ENCODE measurements around the gene ZNF618. TPM values are rescaled to one million over a fixed set of nuclear protein-coding genes. Genes with fewer than 3 reads are reported as not detected.

The ZNF618 gene
- total RNA-seq, 1 donor from 2014 or later: 10.2 TPM

- ATAC-seq: no peak
- intact Hi-C loops (cut with DNase I): no loop called here
- TF ChIP-seq CTCF (IDR thresholded peaks at IDR 0.05): no peak
- H3K4me1 ChIP-seq: no peaks in the 10 kb centered on the region
- H3K9me3 ChIP-seq: no peaks in the 10 kb centered on the region
- no peak overlapping the region for H3K4me3 ChIP-seq
- no peak overlapping the region for H3K27ac ChIP-seq
- peaks cover 3% of the 10 kb centered on the region for H3K36me3 ChIP-seq
- no peak for DNase-seq
- no peaks in the 10 kb centered on the region for H3K27me3 ChIP-seq (ENCODE audit: low read depth)
Measured at GRCh38 chr9:114011313-114011712, 135.2 kb downstream of the ZNF618 start.

DNA sequence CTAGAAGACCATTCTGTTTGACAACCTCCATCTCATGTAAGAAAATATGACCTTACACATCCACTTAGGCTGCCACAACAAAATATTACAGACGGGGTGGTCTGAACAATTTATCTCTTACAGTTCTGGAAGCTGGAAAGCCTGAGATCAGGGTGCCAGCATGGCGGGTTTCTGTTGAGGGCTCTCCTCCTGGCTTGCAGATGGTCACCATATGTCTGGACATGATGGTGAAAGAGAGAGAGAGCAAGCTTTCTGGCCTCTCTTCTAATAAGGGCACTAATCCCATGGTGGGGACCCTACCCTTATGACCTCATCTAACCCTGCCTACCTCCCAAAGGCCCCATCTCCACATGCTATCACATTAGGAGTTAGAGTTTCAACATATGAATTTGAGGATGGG lies 136.0 kb downstream of the ZNF618 start:
- Histone ChIP-seq H3K27ac (no peak overlapping the region), H3K36me3 (peaks cover 11% of the 10 kb centered on the region), H3K4me3 (no peak overlapping the region), H3K9me3 (no peaks in the 10 kb centered on the region), H3K4me1 (no peaks in the 10 kb centered on the region), H3K27me3 (ENCODE audit: low read depth) (no peaks in the 10 kb centered on the region)
- no peak for ATAC-seq
- no peak for TF ChIP-seq CTCF (IDR thresholded peaks at IDR 0.05)
- intact Hi-C loops (cut with DNase I): no loop called here
- no peak for DNase-seq

DNA sequence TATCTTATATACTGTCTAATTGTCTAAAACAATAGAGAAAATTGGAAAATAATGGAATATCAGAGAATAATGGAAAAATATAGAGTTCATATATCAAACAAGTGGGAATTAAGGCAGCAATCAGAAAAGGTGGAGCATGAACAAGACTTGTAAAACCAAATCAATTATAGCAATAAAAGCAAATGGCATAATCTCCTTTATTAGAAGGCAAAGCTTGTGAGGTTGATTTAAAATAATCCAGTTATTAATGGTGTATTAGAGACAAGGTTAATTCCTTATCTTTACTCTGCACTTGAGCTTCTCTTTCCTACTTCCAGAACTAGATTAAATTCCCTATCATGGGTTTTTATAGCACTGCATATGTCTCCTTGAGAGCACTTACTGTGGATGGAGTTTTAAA lies 137.9 kb downstream of the ZNF618 start:
- intact Hi-C loops (cut with DNase I): no loop called here
- Histone ChIP-seq H3K27me3 (ENCODE audit: low read depth) (no peaks in the 10 kb centered on the region), H3K9me3 (no peaks in the 10 kb centered on the region), H3K4me3 (no peak overlapping the region), H3K27ac (no peak overlapping the region), H3K4me1 (no peaks in the 10 kb centered on the region), H3K36me3 (peaks cover 17% of the 10 kb centered on the region)
- no peak for TF ChIP-seq CTCF (IDR thresholded peaks at IDR 0.05)
- no peak for ATAC-seq
- DNase-seq: no peak

DNA sequence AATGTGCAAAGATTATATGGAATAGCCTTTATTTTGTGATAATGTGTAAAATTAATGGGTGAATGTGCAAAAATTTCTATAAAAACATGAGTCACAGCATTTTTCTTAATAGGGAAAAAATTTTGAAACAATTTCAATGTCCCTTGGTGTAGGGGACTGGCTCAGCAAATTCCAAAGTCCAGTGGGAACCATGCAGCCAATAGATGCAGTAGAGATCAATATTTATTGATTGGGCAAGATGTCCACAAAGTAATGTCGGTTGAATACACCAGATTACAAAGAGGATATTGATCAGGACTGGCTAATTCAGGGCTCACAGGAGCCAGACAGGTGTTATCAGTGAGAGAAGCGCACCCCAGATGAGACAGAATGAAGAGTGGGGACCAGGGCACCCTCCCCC lies 139.5 kb downstream of the ZNF618 start:
- H3K27ac ChIP-seq: no peak overlapping the region
- no peaks in the 10 kb centered on the region for H3K27me3 ChIP-seq (ENCODE audit: low read depth)
- TF ChIP-seq CTCF (IDR thresholded peaks at IDR 0.05): no peak
- H3K36me3 ChIP-seq: peaks cover 17% of the 10 kb centered on the region
- H3K4me1 ChIP-seq: no peaks in the 10 kb centered on the region
- ATAC-seq (no peak), DNase-seq (no peak)
- H3K4me3 ChIP-seq: no peak overlapping the region
- intact Hi-C loops (cut with DNase I): no loop called here
- H3K9me3 ChIP-seq: peaks cover 4% of the 10 kb centered on the region

DNA sequence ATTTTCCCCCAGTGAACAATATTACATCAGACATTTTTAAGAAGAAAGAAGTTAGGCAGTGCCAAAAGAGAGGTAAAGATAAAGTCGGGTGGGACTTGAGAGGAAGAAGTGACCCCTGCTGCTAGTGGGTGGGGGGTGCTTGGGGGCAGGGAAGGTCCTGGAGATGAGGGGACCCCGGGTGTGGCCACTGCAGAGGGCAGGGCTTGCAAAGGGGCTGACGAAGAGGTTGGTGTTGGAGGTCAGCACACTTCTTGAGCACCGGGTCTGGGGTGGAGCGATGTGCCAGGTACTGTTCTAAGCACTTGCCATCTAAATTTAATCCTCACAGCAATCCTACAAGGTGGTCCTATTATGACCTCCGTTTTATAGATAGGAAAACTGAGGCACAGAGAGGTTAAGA lies 140.0 kb downstream of the ZNF618 start:
- intact Hi-C loops (cut with DNase I): no loop called here
- Histone ChIP-seq H3K27me3 (ENCODE audit: low read depth) (no peaks in the 10 kb centered on the region), H3K4me1 (no peaks in the 10 kb centered on the region), H3K36me3 (peaks cover 17% of the 10 kb centered on the region), H3K4me3 (no peak overlapping the region), H3K27ac (no peak overlapping the region), H3K9me3 (peaks cover 4% of the 10 kb centered on the region)
- TF ChIP-seq CTCF (IDR thresholded peaks at IDR 0.05): no peak
- no peak for DNase-seq
- ATAC-seq: no peak

All from lower lobe of right lung (tissue), 2 donors.